Activated CD4-positive, CD25-positive, alpha-beta regulatory T cell (primary cell): ENCODE measurements around the gene HAPLN3.

ENCODE experiments used
- DNase-seq, 4 experiments: peaks; one replicate each; lab custom pipeline; 2025; lab: John Stamatoyannopoulos, UW

Gene HAPLN3

GRCh38 chr15:88909956-88910831, 14.8 kb upstream of the HAPLN3 start:
- DNase-seq = no peak

GRCh38 chr15:88908697-88909621, 13.6 kb upstream of the HAPLN3 start:
- no peak for DNase-seq

- no peak for DNase-seq
These were observed 12.8 kb upstream of the HAPLN3 start for GRCh38 chr15:88908123-88908522.

- no peak for DNase-seq
These were observed 11.8 kb upstream of the HAPLN3 start for GRCh38 chr15:88907111-88907510.

- no peak for DNase-seq
These were observed 11.2 kb upstream of the HAPLN3 start for GRCh38 chr15:88906551-88906950.

- DNase-seq = no peak
These were observed 10.8 kb upstream of the HAPLN3 start for GRCh38 chr15:88906130-88906529.

- DNase-seq = no peak
These were observed 10.2 kb upstream of the HAPLN3 start for GRCh38 chr15:88905576-88905975.

- DNase-seq = peak; percentile 78 to 89 (median 86)
These were observed 9.4 kb upstream of the HAPLN3 start for GRCh38 chr15:88904624-88905327.

GRCh38 chr15:88904257-88904623, 8.9 kb upstream of the HAPLN3 start:
- DNase-seq = no peak

- no peak for DNase-seq
These were observed 7.5 kb upstream of the HAPLN3 start for GRCh38 chr15:88902846-88903245.

GRCh38 chr15:88902221-88902835, 7.0 kb upstream of the HAPLN3 start:
- no peak for DNase-seq

GRCh38 chr15:88901508-88902220, 6.3 kb upstream of the HAPLN3 start:
- DNase-seq = no peak

GRCh38 chr15:88900982-88901418, 5.7 kb upstream of the HAPLN3 start:
- DNase-seq = no peak

- DNase-seq = no peak
These were observed 5.1 kb upstream of the HAPLN3 start for GRCh38 chr15:88900309-88900981.

- DNase-seq = no peak
These were observed 3.9 kb upstream of the HAPLN3 start for GRCh38 chr15:88899251-88899650.

- no peak for DNase-seq
These were observed 3.4 kb upstream of the HAPLN3 start for GRCh38 chr15:88898736-88899135.

- peak; percentile 37 to 72 (median 56) for DNase-seq
These were observed 2.3 kb upstream of the HAPLN3 start for GRCh38 chr15:88897456-88898194.

- no peak for DNase-seq
These were observed 1.8 kb upstream of the HAPLN3 start for GRCh38 chr15:88897142-88897455.

- DNase-seq = no peak
These were observed 1.1 kb upstream of the HAPLN3 start for GRCh38 chr15:88896333-88897033.
